Smooth muscle cell (in vitro differentiated cells): ENCODE measurements around the gene ANXA3. TPM values are rescaled to one million over a fixed set of nuclear protein-coding genes. Genes with fewer than 3 reads are reported as not detected.

Source experiments
- DNase-seq: peaks from one replicate; lab custom pipeline; 2025; ENCODE audit not compliant: unreplicated experiment; lab: John Stamatoyannopoulos, UW
- H2AFZ ChIP-seq: fragments of 200-600 bp; sonication (generic); 2 replicates; pipeline ENCODE4 v1.6.0; 2016; ENCODE audit warnings: antibody characterized with exemption, low read depth, mild to moderate bottlenecking
- H3F3A ChIP-seq: fragments of 200-600 bp; sonication (generic); 2 replicates; pipeline ENCODE4 v1.6.0; 2017; ENCODE audit warnings: antibody characterized with exemption, low read depth
- H3K27ac ChIP-seq: fragments of 200-600 bp; sonication (generic); 2 replicates; pipeline ENCODE4 v1.5.1; 2016; ENCODE audit warnings: low read depth, mild to moderate bottlenecking
- H3K27me3 ChIP-seq: fragments of 200-600 bp; sonication (generic); 2 replicates; pipeline ENCODE4 v1.6.1; 2016; ENCODE audit warnings: low read depth, mild to moderate bottlenecking
- H3K36me3 ChIP-seq: fragments of 200-600 bp; sonication (generic); 2 replicates; pipeline ENCODE4 v1.5.1; 2016; ENCODE audit warnings: low read depth
- H3K4me1 ChIP-seq: fragments of 200-600 bp; sonication (generic); 2 replicates; pipeline ENCODE4 v1.5.1; 2016; ENCODE audit warnings: low read depth
- H3K4me2 ChIP-seq: fragments of 200-600 bp; sonication (generic); 2 replicates; pipeline ENCODE4 v1.6.0; 2016; ENCODE audit warnings: mild to moderate bottlenecking
- H3K4me3 ChIP-seq: fragments of 200-600 bp; sonication (generic); 2 replicates; pipeline ENCODE4 v1.5.1; 2016; ENCODE audit warnings: mild to moderate bottlenecking
- H3K79me2 ChIP-seq: fragments of 200-600 bp; sonication (generic); 2 replicates; pipeline ENCODE4 v1.6.0; 2016; ENCODE audit warnings: low read depth, mild to moderate bottlenecking
- H3K9ac ChIP-seq: fragments of 200-600 bp; sonication (generic); 2 replicates; pipeline ENCODE4 v1.6.0; 2016; ENCODE audit warnings: low read depth
- H3K9me3 ChIP-seq: fragments of 200-600 bp; sonication (generic); replicated peaks from 2 replicates; pipeline ENCODE4 v1.5.1; 2016; ENCODE audit warnings: low read depth
- H4K20me1 ChIP-seq: fragments of 200-600 bp; sonication (generic); 2 replicates; pipeline ENCODE4 v1.6.0; 2016; ENCODE audit warnings: low read depth
- WGBS: methylation state at CpG from one replicate; pipeline ENCODE4 v1.1.7; 2016; ENCODE audit warnings: low lambda C conversion rate; 5-methylcytosine and 5-hydroxymethylcytosine counted together
- polyA plus RNA-seq: library from polyadenylated mRNA; unstranded; fragments of >200 nt; fragmentation: Nextera tagmentation; extraction: Ambion mirVana; gene quantifications from 2 replicates; pipeline ENCODE4 v1.2.1, GENCODE V29; 2016
- total RNA-seq: library from RNA; depleted of rRNA; stranded (reverse); fragments of >200 nt; gene quantifications from 2 replicates; pipeline ENCODE4 v1.2.3, GENCODE V29; 2014
- TF ChIP-seq, protein P1 (sequence below): fragments of 200-600 bp; sonication (generic); IDR thresholded peaks from 2 replicates; pipeline ENCODE4 v1.5.1; 2017; ENCODE audit warnings: borderline replicate concordance, mild to moderate bottlenecking, antibody characterized with exemption; ENCODE audit not compliant: insufficient read depth, poor library complexity, severe bottlenecking

Gene ANXA3
- total and polyA plus RNA-seq, 2 experiments from 2014 or later: 16.7 to 44.5 TPM

DNA sequence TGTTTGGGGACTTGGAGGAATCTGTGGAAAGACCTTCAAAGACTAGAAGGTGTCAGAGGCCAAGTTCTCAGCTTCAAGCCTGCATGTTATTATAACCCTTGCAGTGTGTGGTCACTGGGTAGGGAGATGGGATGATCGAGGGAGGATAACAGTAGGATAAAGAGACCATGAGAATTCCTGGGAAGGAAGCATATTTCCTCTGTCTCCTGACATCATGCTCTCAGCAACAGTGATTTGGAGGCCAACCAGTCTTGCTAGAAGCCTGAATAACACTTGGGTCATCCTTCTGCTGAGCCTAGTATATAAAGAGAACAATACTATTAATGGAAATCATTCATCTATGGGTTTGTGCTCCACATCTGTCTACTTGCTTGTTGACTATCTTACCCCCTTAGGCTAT, 40.9 kb upstream of the ANXA3 start:
- Histone ChIP-seq H3K79me2 (no peaks in the 10 kb centered on the region), H3F3A (no peaks in the 10 kb centered on the region), H3K9me3 (no peaks in the 10 kb centered on the region), H4K20me1 (no peaks in the 10 kb centered on the region), H3K36me3 (no peaks in the 10 kb centered on the region), H3K4me3 (no peak overlapping the region), H3K27ac (no peak overlapping the region), H3K9ac (no peak overlapping the region), H3K27me3 (no peaks in the 10 kb centered on the region), H3K4me1 (no peaks in the 10 kb centered on the region), H3K4me2 (no peak overlapping the region), H2AFZ (no peak overlapping the region)
- TF ChIP-seq, protein P1, sequence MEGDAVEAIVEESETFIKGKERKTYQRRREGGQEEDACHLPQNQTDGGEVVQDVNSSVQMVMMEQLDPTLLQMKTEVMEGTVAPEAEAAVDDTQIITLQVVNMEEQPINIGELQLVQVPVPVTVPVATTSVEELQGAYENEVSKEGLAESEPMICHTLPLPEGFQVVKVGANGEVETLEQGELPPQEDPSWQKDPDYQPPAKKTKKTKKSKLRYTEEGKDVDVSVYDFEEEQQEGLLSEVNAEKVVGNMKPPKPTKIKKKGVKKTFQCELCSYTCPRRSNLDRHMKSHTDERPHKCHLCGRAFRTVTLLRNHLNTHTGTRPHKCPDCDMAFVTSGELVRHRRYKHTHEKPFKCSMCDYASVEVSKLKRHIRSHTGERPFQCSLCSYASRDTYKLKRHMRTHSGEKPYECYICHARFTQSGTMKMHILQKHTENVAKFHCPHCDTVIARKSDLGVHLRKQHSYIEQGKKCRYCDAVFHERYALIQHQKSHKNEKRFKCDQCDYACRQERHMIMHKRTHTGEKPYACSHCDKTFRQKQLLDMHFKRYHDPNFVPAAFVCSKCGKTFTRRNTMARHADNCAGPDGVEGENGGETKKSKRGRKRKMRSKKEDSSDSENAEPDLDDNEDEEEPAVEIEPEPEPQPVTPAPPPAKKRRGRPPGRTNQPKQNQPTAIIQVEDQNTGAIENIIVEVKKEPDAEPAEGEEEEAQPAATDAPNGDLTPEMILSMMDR: no peak
- no peak for DNase-seq
- 89% methylated on average over 1 of the region's 1 CpG for WGBS

DNA sequence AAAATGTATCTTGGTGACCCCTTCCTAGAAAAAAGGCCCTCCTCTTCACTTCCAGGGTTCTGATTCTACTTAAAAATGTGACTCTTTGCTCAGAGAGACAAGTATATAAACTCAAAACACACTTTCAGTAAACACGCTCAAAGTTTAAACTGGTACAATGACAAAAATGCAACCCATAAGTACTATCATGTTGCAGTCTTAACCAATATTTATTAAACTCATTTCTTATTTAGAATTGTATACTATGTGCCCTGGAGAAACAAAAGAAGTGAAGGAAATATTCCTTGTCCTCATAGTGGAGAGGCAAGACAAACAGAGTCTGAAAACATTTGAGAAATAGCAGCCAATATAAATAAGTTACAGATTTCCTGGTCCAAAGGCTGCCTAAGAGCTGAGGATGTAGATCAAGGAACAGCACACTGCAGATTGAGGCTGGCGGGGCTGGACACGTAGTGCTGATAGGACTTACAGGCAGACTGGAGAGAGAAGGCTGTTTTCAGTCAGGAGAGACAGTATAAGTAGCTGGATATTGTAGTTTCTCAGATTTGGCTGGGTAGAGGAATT, 39.1 kb upstream of the ANXA3 start:
- H3F3A ChIP-seq: no peaks in the 10 kb centered on the region
- 66% methylated on average over 3 of the region's 3 CpGs for WGBS
- no peak overlapping the region for H3K9ac ChIP-seq

DNA sequence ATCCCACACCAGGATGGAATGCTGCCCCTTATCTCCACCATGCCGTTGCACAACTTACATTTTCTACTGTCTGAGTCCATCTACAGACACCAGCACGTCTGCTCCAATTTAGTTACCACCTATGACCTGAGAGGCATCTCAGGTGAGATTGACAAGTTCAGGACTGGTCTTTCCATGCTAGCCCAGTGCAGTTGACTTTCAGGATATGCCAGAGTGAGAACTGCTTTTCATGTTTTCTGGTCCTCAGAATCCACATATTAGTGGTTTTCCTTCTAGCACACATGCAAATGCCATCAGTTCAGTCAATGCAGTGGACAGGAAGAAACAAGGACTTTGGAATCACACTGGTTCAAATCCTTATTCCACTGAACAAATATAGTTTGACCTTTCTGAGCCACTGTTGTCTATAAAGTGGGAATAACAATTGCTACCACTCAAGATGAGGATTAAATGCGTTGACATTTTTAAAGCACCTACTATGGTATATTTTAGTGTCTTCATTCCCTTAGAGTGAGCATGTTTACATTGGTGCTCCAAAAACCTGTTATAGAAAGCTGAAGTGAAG, 38.1 kb upstream of the ANXA3 start:
- H2AFZ ChIP-seq: no peak overlapping the region
- no peak for DNase-seq
- no peaks in the 10 kb centered on the region for H3K27me3 ChIP-seq
- no peaks in the 10 kb centered on the region for H4K20me1 ChIP-seq
- H3F3A ChIP-seq: no peaks in the 10 kb centered on the region
- WGBS: 82% methylated on average over 3 of the region's 3 CpGs
- H3K4me2 ChIP-seq: no peak overlapping the region
- no peaks in the 10 kb centered on the region for H3K9me3 ChIP-seq
- no peak overlapping the region for H3K4me3 ChIP-seq
- H3K9ac ChIP-seq: no peak overlapping the region
- H3K36me3 ChIP-seq: no peaks in the 10 kb centered on the region
- no peaks in the 10 kb centered on the region for H3K79me2 ChIP-seq
- no peaks in the 10 kb centered on the region for H3K4me1 ChIP-seq
- TF ChIP-seq, protein P1: no peak
- H3K27ac ChIP-seq: no peak overlapping the region

More for the DNA sequence above, 39.1 kb upstream of the ANXA3 start:
- Histone ChIP-seq H3K9me3 (no peaks in the 10 kb centered on the region), H3K4me1 (no peaks in the 10 kb centered on the region), H4K20me1 (no peaks in the 10 kb centered on the region), H3K27me3 (no peaks in the 10 kb centered on the region), H3K4me2 (no peak overlapping the region), H2AFZ (no peak overlapping the region), H3K27ac (no peak overlapping the region), H3K4me3 (no peak overlapping the region), H3K36me3 (no peaks in the 10 kb centered on the region), H3K79me2 (no peaks in the 10 kb centered on the region)
- TF ChIP-seq, protein P1: no peak
- no peak for DNase-seq
